HL-60 (cell line): ENCODE results near the gene MPEG1.

Source experiments
- POLR2AphosphoS5 ChIP-seq: IDR thresholded peaks from 2 replicates; pipeline ENCODE4 v1.6.1; 2012; ENCODE audit warnings: low read depth
- SPI1 ChIP-seq: IDR thresholded peaks from 2 replicates; pipeline ENCODE4 v1.6.1; 2012; ENCODE audit warnings: low read depth, mild to moderate bottlenecking, borderline replicate concordance
- TF ChIP-seq, protein P1 (sequence below): IDR thresholded peaks from one replicate; pipeline ENCODE4 v1.5.1; 2011; ENCODE audit warnings: low read length, control low read depth, inconsistent platforms; ENCODE audit not compliant: insufficient read depth
- TF ChIP-seq, protein P2 (sequence below): IDR thresholded peaks from 2 replicates; pipeline ENCODE4 v1.6.1; 2012; ENCODE audit warnings: low read depth; ENCODE audit not compliant: insufficient replicate concordance

DNA sequence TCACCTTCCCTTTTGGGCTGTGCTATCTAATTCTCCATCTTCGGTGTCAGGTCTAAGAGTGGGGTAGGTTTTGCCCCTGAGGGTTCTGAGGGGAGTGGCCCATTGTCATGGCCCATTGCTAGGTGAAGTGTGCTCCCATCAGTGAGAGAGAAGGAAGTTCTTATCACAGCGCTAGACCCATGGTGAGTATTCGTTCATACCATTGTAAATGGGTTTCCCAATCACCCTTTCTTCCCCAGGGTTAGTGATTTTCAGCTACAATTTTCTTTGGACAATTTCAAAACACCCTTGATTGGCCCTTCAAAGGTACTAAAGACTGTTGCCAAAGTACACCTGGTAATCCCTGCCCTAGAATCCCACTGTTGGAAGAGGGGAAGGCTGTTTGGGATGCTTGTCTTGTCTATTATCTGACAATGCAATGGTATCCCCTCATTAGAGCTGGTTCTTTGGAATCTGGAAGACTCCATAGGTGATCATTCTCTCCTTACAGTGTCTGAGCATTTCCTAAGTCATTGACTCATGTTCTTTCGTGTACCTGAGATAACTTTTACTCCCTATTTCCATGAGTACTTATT lies 20.2 kb downstream of the MPEG1 start:
- TF ChIP-seq, protein P1, sequence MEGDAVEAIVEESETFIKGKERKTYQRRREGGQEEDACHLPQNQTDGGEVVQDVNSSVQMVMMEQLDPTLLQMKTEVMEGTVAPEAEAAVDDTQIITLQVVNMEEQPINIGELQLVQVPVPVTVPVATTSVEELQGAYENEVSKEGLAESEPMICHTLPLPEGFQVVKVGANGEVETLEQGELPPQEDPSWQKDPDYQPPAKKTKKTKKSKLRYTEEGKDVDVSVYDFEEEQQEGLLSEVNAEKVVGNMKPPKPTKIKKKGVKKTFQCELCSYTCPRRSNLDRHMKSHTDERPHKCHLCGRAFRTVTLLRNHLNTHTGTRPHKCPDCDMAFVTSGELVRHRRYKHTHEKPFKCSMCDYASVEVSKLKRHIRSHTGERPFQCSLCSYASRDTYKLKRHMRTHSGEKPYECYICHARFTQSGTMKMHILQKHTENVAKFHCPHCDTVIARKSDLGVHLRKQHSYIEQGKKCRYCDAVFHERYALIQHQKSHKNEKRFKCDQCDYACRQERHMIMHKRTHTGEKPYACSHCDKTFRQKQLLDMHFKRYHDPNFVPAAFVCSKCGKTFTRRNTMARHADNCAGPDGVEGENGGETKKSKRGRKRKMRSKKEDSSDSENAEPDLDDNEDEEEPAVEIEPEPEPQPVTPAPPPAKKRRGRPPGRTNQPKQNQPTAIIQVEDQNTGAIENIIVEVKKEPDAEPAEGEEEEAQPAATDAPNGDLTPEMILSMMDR, result no peak
- TF ChIP-seq, protein P2, sequence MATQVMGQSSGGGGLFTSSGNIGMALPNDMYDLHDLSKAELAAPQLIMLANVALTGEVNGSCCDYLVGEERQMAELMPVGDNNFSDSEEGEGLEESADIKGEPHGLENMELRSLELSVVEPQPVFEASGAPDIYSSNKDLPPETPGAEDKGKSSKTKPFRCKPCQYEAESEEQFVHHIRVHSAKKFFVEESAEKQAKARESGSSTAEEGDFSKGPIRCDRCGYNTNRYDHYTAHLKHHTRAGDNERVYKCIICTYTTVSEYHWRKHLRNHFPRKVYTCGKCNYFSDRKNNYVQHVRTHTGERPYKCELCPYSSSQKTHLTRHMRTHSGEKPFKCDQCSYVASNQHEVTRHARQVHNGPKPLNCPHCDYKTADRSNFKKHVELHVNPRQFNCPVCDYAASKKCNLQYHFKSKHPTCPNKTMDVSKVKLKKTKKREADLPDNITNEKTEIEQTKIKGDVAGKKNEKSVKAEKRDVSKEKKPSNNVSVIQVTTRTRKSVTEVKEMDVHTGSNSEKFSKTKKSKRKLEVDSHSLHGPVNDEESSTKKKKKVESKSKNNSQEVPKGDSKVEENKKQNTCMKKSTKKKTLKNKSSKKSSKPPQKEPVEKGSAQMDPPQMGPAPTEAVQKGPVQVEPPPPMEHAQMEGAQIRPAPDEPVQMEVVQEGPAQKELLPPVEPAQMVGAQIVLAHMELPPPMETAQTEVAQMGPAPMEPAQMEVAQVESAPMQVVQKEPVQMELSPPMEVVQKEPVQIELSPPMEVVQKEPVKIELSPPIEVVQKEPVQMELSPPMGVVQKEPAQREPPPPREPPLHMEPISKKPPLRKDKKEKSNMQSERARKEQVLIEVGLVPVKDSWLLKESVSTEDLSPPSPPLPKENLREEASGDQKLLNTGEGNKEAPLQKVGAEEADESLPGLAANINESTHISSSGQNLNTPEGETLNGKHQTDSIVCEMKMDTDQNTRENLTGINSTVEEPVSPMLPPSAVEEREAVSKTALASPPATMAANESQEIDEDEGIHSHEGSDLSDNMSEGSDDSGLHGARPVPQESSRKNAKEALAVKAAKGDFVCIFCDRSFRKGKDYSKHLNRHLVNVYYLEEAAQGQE, result no peak
- TF ChIP-seq SPI1 (no peak), POLR2AphosphoS5 (no peak)
